HPDE6-E6E7 (cell line): ENCODE measurements around the gene PLA2G3.

ENCODE experiments used
- DNase-seq: peaks from one replicate; pipeline ENCODE4 v3.0.0; 2011; ENCODE audit warnings: missing footprints; ENCODE audit errors: extremely low spot score

The PLA2G3 gene

GRCh38 chr22:31088233-31088986 is 51.9 kb downstream of the PLA2G3 start:
- DNase-seq = no peak

DNA sequence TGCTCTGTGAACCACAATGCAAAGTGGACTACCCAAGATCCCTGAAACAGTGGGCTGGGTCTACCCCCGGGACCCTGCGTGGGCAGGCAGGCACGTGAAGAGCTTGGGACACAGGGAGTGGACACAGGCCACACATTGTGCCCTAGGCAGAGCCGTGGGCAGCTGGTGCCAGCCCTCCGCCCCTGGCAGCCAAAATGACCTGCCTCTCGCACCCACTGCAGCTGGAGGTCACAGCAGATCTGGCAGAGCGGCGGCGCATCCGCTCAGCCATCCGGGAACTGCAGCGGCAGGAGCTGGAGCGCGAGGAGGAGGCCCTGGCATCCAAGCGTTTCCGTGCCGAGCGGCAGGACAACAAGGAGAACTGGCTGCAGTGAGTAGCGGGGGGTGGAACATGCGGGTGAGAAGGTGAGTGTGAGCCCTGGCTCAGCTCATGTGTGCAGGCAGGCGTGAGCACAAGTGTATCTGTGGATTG is 52.5 kb downstream of the PLA2G3 start:
- DNase-seq = no peak

GRCh38 chr22:31086703-31087330 is 53.5 kb downstream of the PLA2G3 start:
- DNase-seq = no peak

GRCh38 chr22:31085928-31086327 is 54.4 kb downstream of the PLA2G3 start:
- no peak for DNase-seq

DNA sequence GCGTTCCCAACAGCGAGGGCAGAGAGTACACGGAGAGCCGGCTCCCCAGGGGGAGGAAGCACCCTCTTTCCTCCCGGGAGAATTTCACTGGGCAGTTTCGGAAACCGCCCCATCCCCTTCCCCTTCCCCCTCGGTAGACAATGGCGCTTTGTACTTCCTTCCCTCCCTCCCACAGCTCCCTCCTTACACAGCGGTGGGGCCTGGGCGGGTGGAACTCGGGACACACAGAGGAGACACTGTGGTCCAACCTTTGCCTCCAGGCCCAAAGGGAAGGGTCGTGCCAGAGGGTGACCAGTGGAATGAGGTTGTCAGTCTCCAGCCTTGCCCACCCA is 54.8 kb downstream of the PLA2G3 start:
- no peak for DNase-seq

GRCh38 chr22:31084811-31085492 is 55.4 kb downstream of the PLA2G3 start:
- no peak for DNase-seq
